HG03066 (cell line): ENCODE data around the gene ST3GAL3.

Source experiments
- ATAC-seq: cut with Tn5 transposase; IDR thresholded peaks from one replicate; pipeline ENCODE4 v1.9.1; 2021; ENCODE audit warnings: low read depth; ENCODE audit not compliant: unreplicated experiment

The ST3GAL3 gene

GRCh38 chr1:43952731-43953346 is 245.5 kb downstream of the ST3GAL3 start:
- no peak for ATAC-seq

- no peak for ATAC-seq
Observed at GRCh38 chr1:43953361-43953760, 246.0 kb downstream of the ST3GAL3 start.

- no peak for ATAC-seq
Observed at GRCh38 chr1:43954036-43954435, 246.7 kb downstream of the ST3GAL3 start.

- ATAC-seq = no peak
Observed at GRCh38 chr1:43956234-43956633, 248.9 kb downstream of the ST3GAL3 start.

- ATAC-seq = no peak
Observed at GRCh38 chr1:43957407-43958040, 250.2 kb downstream of the ST3GAL3 start.

GRCh38 chr1:43958351-43959255 is 251.3 kb downstream of the ST3GAL3 start:
- no peak for ATAC-seq

- ATAC-seq = no peak
Observed at GRCh38 chr1:43960798-43961197, 253.5 kb downstream of the ST3GAL3 start.

- no peak for ATAC-seq
Observed at GRCh38 chr1:43961692-43962091, 254.4 kb downstream of the ST3GAL3 start.

- ATAC-seq = no peak
Observed at GRCh38 chr1:43962324-43962723, 255.0 kb downstream of the ST3GAL3 start.

GRCh38 chr1:43963006-43963405 is 255.7 kb downstream of the ST3GAL3 start:
- no peak for ATAC-seq

GRCh38 chr1:43963890-43964289 is 256.6 kb downstream of the ST3GAL3 start:
- ATAC-seq = no peak

GRCh38 chr1:43965316-43965715 is 258.0 kb downstream of the ST3GAL3 start:
- no peak for ATAC-seq

- no peak for ATAC-seq
Observed at GRCh38 chr1:43968348-43968948, 261.1 kb downstream of the ST3GAL3 start.

- no peak for ATAC-seq
Observed at GRCh38 chr1:43969416-43969745, 262.0 kb downstream of the ST3GAL3 start.

- peak; percentile 88 for ATAC-seq
Observed at GRCh38 chr1:43969746-43970466, 262.6 kb downstream of the ST3GAL3 start, which contains the start of gene DPH2. Gene DPH2 (plus strand): TSS chr1:43970010. CDS start chr1:43970176, 166 bp downstream.

GRCh38 chr1:43970502-43970901 is 263.2 kb downstream of the ST3GAL3 start:
- ATAC-seq = no peak

GRCh38 chr1:43970911-43971310 is 263.6 kb downstream of the ST3GAL3 start:
- ATAC-seq = no peak

- no peak for ATAC-seq
Observed at GRCh38 chr1:43971336-43971980, 264.1 kb downstream of the ST3GAL3 start.

GRCh38 chr1:43973981-43974442 is 266.7 kb downstream of the ST3GAL3 start:
- ATAC-seq = no peak
